ENCODE results near the gene ARRB1.

Gene ARRB1

DNA sequence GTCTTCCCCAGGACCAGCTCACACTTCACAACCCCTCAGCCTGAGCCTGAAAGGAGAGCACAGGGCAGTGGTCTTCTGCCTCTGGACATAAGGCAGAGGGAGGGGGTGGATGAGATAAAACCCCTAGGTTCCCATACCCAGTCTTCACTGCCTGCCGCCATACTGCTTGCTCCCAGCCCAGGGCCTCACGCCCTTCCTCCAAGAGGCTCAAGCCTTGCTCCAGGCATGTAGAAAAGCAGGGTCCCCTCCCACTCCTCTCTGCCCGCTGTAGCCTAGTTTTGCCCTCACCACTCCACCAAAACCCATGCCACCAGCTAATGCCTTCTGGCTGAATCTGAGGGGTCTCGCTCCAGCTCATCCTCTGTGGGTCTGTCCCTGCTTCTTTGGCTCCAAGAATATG lies 5.2 kb downstream of the ARRB1 start:
- TF ChIP-seq ZFX (IDR thresholded peaks at IDR 0.05; ENCODE audit: borderline replicate concordance): no peak
- TF ChIP-seq, protein P1, sequence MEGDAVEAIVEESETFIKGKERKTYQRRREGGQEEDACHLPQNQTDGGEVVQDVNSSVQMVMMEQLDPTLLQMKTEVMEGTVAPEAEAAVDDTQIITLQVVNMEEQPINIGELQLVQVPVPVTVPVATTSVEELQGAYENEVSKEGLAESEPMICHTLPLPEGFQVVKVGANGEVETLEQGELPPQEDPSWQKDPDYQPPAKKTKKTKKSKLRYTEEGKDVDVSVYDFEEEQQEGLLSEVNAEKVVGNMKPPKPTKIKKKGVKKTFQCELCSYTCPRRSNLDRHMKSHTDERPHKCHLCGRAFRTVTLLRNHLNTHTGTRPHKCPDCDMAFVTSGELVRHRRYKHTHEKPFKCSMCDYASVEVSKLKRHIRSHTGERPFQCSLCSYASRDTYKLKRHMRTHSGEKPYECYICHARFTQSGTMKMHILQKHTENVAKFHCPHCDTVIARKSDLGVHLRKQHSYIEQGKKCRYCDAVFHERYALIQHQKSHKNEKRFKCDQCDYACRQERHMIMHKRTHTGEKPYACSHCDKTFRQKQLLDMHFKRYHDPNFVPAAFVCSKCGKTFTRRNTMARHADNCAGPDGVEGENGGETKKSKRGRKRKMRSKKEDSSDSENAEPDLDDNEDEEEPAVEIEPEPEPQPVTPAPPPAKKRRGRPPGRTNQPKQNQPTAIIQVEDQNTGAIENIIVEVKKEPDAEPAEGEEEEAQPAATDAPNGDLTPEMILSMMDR (IDR thresholded peaks at IDR 0.05): no peak
- no peak overlapping the region for H3K27ac ChIP-seq

DNA sequence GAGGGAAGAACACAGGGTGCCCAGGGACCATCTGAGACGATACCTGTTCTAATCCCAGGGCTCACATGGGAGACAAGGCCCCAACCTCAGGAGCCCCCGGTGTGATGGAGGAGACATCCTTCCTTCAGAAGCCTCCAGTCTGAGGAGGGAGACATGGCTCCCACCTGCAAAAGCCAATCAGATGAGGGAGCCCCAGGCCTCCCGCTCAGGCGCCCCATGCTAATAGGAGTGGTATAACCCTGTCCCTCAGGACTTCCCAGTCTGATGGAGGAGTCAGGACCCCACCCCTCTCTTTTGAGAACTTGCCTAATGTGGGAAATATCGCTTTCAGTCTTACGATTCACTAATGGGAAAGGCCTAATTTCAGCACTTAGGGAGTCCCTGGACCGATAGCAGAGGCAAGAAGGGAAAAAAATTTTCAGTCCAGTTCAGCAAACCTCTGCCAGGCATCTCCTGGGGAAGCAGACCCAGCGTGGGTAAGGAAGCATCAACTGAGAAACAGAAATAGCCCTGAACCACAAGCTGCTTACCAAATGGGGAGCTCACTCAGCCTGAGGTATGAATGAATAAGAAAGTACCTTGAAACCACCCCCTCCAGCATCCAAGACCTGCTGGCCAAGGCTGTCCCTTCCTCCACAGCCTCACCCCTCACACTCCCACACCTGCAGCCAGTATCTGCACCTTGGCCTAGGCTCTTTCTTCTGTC lies 5.9 kb downstream of the ARRB1 start:
- H3K27ac ChIP-seq: peak overlapping the region; percentile 82; the same call in 1 of the 2 replicates
- TF ChIP-seq, protein P1 (IDR thresholded peaks at IDR 0.05): no peak
- no peak for TF ChIP-seq ZFX (IDR thresholded peaks at IDR 0.05; ENCODE audit: borderline replicate concordance)

DNA sequence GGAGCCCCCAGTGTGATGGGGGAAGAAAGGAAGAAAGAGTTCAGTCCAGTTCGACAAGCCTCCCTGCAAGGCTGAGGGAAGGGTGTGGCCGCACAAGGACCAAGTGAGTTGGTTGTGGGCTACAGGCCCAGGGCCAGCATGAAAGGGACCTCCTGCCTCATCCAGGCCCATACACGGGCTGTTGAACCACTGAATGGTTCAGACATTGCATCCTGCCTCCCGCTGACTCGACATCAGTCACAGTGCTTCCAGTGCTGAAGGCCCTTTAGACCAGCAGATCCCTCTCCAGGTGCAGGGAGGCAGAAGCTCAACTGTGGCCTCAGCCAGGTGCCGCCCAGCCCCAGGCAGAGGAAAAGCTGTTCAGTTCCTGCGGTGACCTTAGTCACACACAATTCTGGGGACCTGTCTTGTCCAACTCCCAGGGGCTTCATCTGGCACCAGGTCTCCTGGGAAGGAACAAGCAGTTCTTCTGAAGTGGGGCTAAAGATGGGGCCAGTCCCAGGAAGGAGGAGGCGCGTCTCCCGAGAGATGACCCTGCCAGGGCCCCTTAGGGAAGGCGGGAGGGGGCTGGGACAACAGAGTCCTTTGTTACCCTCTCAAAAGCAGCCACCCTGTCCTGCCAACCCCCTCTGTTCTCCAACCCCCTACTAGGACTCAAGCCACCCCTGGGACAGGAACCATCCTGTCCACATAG lies 6.6 kb downstream of the ARRB1 start:
- H3K27ac ChIP-seq: peak overlapping the region; percentile 82; the same call in 1 of the 2 replicates
- TF ChIP-seq ZFX (IDR thresholded peaks at IDR 0.05; ENCODE audit: borderline replicate concordance): no peak
- TF ChIP-seq, protein P1 (IDR thresholded peaks at IDR 0.05): no peak

DNA sequence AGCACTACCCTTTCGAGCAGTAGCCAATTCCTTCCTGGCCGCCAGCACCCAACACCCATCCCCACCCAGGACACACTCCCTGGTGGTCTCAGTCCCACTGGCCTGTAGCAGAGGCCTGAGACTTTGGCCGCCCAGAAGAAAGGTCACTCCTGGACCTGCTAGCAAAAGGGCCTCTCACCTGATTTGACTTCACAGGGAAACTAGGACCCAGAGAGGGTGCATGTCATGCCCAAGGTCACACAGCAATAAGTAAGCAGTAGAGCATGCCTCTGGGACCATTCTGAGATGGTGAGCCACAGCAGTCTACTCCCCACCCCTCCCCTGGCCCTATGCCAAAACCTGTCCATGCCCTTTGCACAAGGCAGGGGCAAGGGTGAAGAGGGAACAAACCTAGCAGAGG lies 7.3 kb downstream of the ARRB1 start:
- no peak for TF ChIP-seq ZFX (IDR thresholded peaks at IDR 0.05; ENCODE audit: borderline replicate concordance)
- TF ChIP-seq, protein P1 (IDR thresholded peaks at IDR 0.05): no peak

DNA sequence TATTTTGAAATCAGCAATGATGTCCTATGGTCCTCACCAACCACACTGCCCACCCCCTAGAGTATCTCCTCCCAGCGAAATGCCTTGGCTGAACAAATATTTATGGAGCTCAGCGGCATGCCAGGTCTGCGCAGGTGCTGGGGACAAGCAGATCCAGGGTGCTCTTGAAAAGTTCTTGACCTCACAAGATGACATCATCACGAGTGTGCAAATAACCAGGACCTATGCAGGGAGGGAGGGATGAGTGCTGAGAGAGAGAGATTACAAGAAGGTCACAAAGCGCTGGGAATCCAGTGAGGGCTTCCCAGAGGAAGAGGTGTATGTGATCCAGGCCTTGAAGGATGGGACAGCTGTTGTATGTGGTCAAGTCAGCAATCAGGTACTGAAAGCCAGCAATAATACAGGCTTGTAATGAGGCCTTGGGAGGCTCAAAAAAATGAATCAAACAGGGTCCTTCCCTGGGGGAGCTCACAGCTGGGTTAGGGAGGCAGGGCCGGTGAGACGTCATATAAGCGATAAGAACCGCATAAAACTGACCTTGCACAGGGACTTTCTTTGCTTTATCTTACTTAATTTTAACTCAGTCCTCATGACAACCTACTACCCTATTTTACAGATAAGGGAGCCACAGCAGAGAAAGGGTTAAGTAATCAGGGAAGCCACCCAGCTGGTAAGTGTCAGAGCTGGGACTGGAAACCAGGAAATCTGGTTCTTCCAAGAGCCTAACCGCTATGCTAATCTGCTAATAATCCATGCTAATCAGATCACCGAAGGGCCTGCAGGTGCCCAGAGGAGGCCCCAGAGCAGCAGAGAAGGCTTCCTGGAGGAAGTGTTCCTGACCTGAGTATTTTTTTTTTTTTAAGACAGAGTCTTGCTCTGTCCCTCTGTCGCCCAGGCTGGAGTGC lies 8.2 kb downstream of the ARRB1 start:
- H3K27ac ChIP-seq: peak overlapping the region; percentile 82
- no peak for TF ChIP-seq ZFX (IDR thresholded peaks at IDR 0.05; ENCODE audit: borderline replicate concordance)
- TF ChIP-seq, protein P1 (IDR thresholded peaks at IDR 0.05): no peak

More for the DNA sequence above, 7.3 kb downstream of the ARRB1 start:
- H3K27ac ChIP-seq: peak overlapping the region; percentile 82

DNA sequence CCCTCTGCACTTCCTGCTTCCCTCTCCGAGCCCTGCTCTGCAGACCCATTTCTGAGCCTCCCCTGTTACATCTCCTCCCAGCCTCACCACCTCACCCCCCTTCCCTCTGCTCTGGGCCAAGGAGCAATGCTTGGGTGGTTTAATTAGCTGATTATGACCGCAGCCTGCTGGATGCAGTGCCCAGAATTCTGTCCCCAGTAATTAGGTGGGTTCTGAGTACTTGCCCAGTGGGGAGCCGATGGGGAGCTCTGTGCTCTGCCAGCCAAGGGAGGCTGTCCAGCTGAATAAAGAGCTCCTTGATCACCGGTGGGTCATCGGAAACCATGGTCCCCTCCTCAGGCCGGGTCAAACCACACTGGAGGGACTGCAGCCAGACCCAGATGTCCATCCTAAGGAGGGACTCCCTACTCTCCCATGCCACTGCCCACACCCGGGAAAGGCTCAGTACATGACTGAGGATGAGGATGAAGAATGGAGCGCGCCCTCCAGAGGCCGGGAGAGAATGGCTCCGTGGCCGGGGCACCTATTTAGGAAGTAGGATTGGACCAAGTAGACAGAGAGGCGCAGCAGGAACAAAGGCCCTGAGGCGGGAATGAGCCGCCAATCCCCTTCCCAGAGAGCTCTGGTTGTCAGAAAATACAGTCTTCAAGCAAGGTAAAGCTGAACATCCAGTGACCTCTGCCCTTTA lies 9.1 kb downstream of the ARRB1 start:
- H3K27ac ChIP-seq: peak overlapping the region; percentile 82
- no peak for TF ChIP-seq ZFX (IDR thresholded peaks at IDR 0.05; ENCODE audit: borderline replicate concordance)
- TF ChIP-seq, protein P1 (IDR thresholded peaks at IDR 0.05): peak; percentile 23; the same call in 1 of the 2 replicates

All from 22Rv1 (cell line).